Loucy (cell line): Measurements from ENCODE around the gene FAM131C.

Source experiments
- EZH2phosphoT487 ChIP-seq: fragments of 200-600 bp; IDR thresholded peaks from 2 replicates; pipeline ENCODE4 v1.6.1; 2018; ENCODE audit warnings: antibody characterized with exemption, mild to moderate bottlenecking, moderate library complexity, borderline replicate concordance
- TF ChIP-seq, protein P1 (sequence below): fragments of 200-600 bp; sonication (generic); conservative IDR thresholded peaks from 2 replicates; pipeline ENCODE4 v1.5.1; 2014; ENCODE audit warnings: mild to moderate bottlenecking, antibody characterized with exemption, low read length

DNA sequence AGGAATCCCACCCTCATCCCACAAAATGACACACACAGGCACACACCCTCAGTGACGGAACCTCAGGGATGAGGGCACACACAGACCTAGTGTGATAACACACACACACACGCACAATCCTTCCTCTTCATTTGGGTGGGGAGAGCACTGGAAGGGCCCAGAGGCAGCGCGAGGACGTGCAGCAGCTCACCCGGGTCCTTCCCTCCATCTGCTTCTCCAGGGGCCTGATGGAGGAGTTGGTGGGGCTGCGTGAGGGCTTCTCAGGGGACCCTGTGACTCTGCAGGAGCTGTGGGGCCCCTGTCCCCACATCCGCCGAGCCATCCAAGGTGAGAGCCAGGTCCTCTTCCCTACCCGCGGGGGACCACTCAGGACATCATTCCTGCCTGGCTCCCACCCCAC, 51.1 kb downstream of the FAM131C start:
- TF ChIP-seq, protein P1, sequence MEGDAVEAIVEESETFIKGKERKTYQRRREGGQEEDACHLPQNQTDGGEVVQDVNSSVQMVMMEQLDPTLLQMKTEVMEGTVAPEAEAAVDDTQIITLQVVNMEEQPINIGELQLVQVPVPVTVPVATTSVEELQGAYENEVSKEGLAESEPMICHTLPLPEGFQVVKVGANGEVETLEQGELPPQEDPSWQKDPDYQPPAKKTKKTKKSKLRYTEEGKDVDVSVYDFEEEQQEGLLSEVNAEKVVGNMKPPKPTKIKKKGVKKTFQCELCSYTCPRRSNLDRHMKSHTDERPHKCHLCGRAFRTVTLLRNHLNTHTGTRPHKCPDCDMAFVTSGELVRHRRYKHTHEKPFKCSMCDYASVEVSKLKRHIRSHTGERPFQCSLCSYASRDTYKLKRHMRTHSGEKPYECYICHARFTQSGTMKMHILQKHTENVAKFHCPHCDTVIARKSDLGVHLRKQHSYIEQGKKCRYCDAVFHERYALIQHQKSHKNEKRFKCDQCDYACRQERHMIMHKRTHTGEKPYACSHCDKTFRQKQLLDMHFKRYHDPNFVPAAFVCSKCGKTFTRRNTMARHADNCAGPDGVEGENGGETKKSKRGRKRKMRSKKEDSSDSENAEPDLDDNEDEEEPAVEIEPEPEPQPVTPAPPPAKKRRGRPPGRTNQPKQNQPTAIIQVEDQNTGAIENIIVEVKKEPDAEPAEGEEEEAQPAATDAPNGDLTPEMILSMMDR = no peak
- TF ChIP-seq EZH2phosphoT487 = no peak
